HS-27A (cell line): ENCODE data around the gene PRIM1.
"Not testable (repeated sequence)": the region's sequence is repeated elsewhere in the genome, so short reads cannot be mapped to it uniquely, and the experiment has no call there.

ENCODE experiments used
- DNase-seq: peaks from one replicate; pipeline ENCODE4 v3.0.0-alpha.2; 2012; ENCODE audit warnings: low read depth, missing footprints

The PRIM1 gene

GRCh38 chr12:56760460-56760859, 8.3 kb upstream of the PRIM1 start:
- DNase-seq = no peak

GRCh38 chr12:56759263-56759908, 7.3 kb upstream of the PRIM1 start:
- no peak for DNase-seq

- no peak for DNase-seq
Observed at GRCh38 chr12:56758728-56759262, 6.7 kb upstream of the PRIM1 start.

- DNase-seq = not testable (repeated sequence)
Observed at GRCh38 chr12:56757971-56758370, 5.8 kb upstream of the PRIM1 start.

- DNase-seq = no peak
Observed at GRCh38 chr12:56753566-56753965, 1.4 kb upstream of the PRIM1 start.

- not testable (repeated sequence) for DNase-seq
Observed at GRCh38 chr12:56750596-56750995, 1.5 kb downstream of the PRIM1 start.

- DNase-seq = no peak
Observed at GRCh38 chr12:56749853-56750252, 2.3 kb downstream of the PRIM1 start.

GRCh38 chr12:56749359-56749758, 2.8 kb downstream of the PRIM1 start:
- DNase-seq = no peak

GRCh38 chr12:56728139-56728861, 23.8 kb downstream of the PRIM1 start:
- DNase-seq = no peak

GRCh38 chr12:56726196-56726675, 25.9 kb downstream of the PRIM1 start:
- not testable (repeated sequence) for DNase-seq

- no peak for DNase-seq
Observed at GRCh38 chr12:56725723-56726102, 26.4 kb downstream of the PRIM1 start.

GRCh38 chr12:56724972-56725722, 27.0 kb downstream of the PRIM1 start, which contains the start of gene NACA:
Gene NACA, minus strand, starts transcription at chr12:56725299. Its CDS starts 778 bp downstream, at chr12:56724521.
- DNase-seq = peak; percentile 92

- DNase-seq = no peak
Observed at GRCh38 chr12:56724701-56724971, 27.5 kb downstream of the PRIM1 start.

GRCh38 chr12:56723889-56724700, 28.0 kb downstream of the PRIM1 start:
- DNase-seq = no peak

- no peak for DNase-seq
Observed at GRCh38 chr12:56723352-56723751, 28.8 kb downstream of the PRIM1 start.

- DNase-seq = no peak
Observed at GRCh38 chr12:56722832-56723231, 29.3 kb downstream of the PRIM1 start.

GRCh38 chr12:56721721-56722120, 30.4 kb downstream of the PRIM1 start:
- no peak for DNase-seq

GRCh38 chr12:56721216-56721615, 30.9 kb downstream of the PRIM1 start:
- DNase-seq = no peak

GRCh38 chr12:56720731-56721151, 31.4 kb downstream of the PRIM1 start:
- no peak for DNase-seq

GRCh38 chr12:56719056-56719455, 33.1 kb downstream of the PRIM1 start:
- DNase-seq = no peak

GRCh38 chr12:56718636-56719035, 33.5 kb downstream of the PRIM1 start:
- DNase-seq = no peak

GRCh38 chr12:56718149-56718548, 34.0 kb downstream of the PRIM1 start:
- DNase-seq = no peak
